GM18868 (cell line): ENCODE results near the gene INS.

Source experiments
- ATAC-seq: cut with Tn5 transposase; IDR thresholded peaks from one replicate; pipeline ENCODE4 v1.9.1; 2021; ENCODE audit warnings: mild to moderate bottlenecking, moderate library complexity; ENCODE audit not compliant: unreplicated experiment

Gene INS

DNA sequence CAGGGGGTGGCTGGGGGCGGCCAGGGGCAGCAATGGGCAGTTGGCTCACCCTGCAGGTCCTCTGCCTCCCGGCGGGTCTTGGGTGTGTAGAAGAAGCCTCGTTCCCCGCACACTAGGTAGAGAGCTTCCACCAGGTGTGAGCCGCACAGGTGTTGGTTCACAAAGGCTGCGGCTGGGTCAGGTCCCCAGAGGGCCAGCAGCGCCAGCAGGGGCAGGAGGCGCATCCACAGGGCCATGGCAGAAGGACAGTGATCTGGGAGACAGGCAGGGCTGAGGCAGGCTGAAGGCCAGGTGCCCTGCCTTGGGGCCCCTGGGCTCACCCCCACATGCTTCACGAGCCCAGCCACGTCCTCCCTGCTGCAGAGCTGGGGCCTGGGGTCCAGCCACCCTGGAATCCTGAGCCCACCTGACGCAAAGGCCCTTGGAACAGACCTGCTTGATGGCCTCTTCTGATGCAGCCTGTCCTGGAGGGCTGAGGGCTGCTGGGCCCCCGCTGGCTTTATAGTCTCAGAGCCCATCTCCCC, at the start of gene INS:
Gene INS (minus strand): TSS at position 474 of the 524 bp plus-strand sequence. CDS start 238 bp downstream, at position 236.
- ATAC-seq: no peak

GRCh38 chr11:2210366-2211112, 49.5 kb upstream of the INS start:
- no peak for ATAC-seq

GRCh38 chr11:2209900-2210321, 48.9 kb upstream of the INS start:
- ATAC-seq: no peak

- no peak for ATAC-seq
Observed at GRCh38 chr11:2209370-2209801, 48.4 kb upstream of the INS start.

GRCh38 chr11:2208691-2209369, 47.8 kb upstream of the INS start:
- no peak for ATAC-seq

DNA sequence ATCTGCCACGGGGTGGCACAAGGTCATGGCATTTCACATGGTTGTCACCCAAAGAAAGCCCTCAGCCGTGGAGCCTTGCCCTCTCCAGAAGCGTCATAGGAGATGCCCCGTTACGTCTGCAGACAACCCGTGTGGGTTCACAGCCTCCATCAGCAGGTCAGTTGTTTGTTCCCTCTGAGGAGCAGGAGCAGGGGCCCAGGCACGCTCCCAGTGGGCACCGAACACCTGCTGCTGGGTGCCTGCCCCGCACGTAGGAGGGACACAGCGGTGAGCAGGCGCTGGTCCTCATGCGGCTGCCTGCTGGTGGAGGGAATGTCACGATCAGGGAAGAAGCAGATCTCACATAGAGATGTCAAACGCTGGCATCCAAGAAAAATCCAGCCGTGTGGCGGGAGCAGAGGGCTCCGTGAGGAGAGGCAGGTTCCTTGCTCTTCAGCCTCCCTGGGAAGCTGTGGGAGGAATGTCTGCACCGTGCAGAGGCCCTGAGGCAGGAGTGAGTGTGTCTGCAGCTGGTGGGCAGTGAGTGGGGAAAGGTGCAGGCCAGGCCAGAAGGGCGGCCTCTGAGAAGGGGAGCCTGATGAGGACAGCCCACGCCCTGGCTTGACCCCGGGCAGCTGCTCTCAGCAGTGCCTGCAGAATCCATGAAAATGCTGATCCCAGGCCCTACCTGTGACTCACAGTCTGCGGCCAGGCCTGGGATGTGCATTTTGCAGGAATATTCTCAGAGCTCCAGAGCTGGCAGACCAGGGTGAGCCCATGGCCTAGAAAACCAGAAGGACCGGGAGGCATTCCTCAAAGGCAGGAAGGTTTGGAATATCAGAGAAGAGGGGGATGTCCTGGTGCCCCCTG, 47.0 kb upstream of the INS start:
- no peak for ATAC-seq

GRCh38 chr11:2207212-2207611, 46.2 kb upstream of the INS start:
- ATAC-seq: no peak

- ATAC-seq: no peak
Observed at GRCh38 chr11:2205981-2206690, 45.1 kb upstream of the INS start.

DNA sequence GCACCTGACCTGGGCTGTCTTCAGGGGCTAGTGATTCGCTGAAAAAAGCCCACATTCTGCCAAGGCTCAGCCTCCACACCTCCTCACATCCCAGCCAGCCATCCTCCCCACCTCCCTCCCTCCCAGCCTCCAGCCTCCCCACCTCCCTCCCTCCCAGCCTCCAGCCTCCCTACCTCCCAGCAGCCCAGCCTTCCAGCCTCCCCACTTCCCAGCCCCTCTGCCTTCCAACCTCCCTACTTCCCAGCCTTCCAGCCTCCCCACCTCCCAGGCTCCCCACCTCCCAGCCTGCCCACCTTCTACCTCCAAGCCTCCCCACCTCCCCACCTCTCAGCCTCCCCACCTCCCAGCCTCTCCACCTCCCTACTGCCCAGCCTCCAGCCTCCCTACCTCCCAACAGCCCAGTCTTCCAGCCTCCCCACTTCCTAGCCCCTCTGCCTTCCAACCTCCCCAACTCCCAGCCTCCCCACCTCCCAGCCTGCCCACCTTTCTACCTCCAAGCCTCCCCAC, 44.3 kb upstream of the INS start:
- ATAC-seq: no peak

DNA sequence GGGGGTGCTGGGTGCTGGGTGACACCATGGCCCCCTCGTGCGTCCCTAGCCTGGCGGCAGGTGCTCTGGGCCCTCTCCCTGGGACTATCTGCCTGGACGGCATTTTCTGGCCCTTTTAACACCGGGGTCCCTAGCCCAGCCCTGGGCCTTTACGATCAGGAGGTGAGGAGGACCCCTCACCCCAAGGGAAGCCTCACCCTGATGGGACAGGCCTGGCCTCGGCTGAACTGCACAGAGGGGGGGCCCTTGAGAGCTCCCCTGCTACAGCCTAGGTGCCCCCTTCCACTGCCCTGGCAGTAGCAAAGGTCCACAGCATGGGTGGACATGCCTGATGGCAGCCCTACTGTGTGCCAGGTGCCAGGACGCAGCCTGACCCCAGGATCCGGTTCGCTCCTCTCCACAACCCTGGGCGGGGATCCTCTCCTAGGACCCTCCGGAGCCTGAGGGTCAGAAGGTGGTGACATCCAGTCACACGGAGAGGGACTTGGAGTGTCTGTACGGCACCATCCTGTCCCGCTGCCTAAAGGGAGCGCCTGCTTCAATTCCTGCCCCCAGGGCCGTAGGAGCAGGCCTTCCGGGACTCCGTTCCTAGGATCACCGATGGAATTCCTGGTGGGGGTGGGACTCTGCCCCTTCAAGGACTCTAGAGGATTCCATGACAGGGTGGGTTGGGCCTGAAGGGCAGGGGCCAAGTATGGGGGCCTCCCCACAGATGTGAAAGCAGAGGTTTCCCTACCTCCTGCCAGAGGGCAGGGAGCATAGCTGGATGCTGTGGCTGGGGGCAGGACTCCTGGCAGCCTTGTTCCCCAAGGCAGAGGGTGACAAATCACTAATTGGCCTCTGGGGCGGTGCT, 43.6 kb upstream of the INS start:
- no peak for ATAC-seq

GRCh38 chr11:2203440-2204259, 42.6 kb upstream of the INS start:
- no peak for ATAC-seq

GRCh38 chr11:2202900-2203439, 42.0 kb upstream of the INS start:
- ATAC-seq: no peak

DNA sequence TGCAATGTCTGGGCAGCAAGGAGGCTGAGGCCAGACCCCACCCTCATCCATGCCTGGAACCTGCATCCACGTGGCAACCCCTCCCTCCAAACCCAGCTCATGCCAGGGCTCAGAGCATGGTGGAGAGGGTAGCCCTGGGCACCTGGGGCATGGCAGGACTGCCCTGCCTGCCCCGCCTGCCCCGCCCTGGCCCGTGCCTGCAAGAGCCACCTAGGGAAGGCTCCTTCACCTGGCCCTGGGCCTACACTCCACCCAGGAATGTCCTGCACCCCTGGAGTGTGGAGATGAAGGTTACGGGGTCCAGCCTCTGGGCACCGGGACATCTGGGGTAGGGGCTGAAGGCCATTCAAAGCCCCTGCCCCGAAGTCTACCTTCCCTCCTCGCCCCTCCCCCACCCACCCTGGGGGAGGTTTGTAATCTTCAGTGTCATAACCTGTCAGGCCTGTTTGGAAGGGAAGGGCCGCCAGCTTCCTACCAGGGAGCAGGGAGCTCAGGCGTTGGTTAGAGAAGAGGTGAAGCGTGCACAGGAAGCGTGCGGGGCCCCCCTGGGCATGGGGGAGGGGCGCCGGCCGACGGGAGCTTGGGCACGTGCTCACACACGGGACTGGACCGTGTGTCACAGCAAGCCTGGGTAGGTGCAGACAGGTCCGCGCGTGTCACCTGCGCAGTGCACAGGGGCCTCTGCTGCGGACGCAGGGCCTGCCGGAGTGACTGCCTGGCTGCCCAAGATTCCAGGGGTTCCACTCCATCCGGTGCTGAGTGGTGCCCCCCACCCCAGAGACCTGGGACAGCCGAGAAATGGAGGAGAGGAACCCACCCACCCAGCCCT, 41.3 kb upstream of the INS start:
- ATAC-seq: no peak

DNA sequence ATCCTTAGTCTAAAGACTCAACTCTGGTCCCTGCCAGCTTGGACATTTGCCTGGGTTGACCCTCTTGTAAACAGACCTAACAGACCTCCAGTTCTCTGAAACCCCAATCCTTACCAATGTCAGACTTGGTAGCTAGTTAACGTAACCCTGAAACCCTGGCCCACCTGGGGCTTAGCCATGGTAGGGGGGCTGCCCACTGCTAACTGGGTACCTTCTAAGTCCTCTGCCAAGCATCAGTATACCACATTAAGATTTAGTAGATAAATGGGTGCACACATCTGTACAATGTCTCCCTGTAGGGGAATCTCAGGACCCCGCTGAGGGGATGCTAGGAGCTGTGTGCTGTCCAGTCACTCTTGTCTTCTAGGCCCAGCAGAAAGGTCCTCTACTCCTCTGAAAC, 40.5 kb upstream of the INS start:
- no peak for ATAC-seq

DNA sequence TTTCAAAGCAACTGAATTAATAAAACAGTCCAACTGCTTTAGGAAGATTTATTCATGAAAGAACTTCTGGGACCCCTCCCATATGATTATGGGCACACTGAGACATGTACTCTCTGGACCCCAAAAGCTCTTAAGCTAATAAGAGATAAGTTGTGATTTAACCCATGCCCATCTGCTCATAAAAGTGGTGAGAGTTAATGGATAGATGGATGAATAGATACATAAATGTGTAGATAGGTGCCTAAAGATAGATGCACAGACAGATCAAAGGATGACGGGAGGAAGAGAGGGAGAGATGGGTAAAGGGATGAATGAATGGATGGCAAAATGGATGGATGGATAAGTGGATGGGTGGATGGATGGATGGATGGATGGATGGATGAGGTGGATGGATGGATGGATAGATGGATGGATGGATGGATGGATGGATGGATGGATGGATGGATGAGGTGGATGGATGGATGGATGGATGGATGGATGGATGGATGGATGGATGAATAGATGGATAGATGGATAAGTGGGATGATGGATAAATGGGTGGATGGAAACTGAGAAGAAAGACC, 40.0 kb upstream of the INS start:
- no peak for ATAC-seq

DNA sequence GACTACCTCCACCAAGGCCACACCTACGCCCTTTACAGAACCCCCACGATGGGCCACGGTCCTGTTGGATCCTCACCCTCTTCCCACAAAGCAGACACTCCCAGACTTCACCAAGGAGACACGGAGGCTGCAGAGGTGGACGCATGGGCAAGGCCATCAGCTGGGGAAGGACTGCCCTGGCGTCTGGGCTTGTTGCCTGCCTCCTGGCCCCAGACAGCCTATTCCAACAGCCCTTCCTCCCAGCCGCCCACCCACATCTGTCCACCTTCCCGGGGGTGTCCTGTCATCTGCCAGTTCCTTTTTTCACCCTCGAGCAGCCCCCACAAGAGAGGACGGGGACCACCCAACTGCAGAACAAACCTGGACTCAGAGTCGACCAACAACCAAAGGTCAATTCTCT, 39.5 kb upstream of the INS start:
- no peak for ATAC-seq
